Activated T-helper 1 cell treated with Interleukin-2 at 50 U/mL for 16 hours (primary cell): ENCODE measurements around the gene PILRB.
"Not testable (repeated sequence)": the region's sequence is repeated elsewhere in the genome, so short reads cannot be mapped to it uniquely, and the experiment has no call there.

Source experiments
- DNase-seq: peaks from one replicate; pipeline ENCODE4 v3.0.0-alpha.2; 2020; ENCODE audit warnings: low read depth

Gene PILRB

DNA sequence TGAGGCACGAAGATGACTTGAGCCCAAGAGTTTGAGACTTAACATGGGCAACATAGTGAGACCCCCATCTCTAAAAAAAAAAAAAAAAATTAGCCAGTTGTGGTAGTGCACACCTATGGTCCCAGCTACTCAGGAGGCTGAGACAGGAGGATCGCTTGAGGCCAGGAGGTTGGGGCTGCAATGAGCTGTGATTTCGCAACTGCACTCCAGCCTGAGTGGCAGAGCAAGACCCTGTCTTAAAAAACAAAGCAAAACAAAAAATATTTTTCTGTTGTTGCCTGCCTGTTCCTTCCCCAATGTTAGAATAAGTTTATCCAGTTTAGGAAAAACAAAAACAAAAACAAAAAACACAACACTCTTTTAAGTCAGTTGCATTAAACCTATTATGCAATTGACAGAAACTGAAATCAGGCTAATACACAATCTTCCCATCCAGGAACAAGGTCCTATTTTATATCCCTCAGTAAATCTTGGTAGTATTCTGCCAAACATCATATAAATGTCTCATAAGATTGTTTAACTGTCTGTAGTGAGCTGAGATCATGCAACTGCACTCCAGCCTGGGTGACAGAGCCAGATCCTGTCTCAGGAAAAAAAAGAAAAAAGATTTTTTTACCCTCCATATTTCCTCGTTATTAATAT is 20.3 kb downstream of the PILRB start:
- DNase-seq, result no peak

GRCh38 chr7:100380196-100380595 is 22.3 kb downstream of the PILRB start:
- DNase-seq, result no peak

DNA sequence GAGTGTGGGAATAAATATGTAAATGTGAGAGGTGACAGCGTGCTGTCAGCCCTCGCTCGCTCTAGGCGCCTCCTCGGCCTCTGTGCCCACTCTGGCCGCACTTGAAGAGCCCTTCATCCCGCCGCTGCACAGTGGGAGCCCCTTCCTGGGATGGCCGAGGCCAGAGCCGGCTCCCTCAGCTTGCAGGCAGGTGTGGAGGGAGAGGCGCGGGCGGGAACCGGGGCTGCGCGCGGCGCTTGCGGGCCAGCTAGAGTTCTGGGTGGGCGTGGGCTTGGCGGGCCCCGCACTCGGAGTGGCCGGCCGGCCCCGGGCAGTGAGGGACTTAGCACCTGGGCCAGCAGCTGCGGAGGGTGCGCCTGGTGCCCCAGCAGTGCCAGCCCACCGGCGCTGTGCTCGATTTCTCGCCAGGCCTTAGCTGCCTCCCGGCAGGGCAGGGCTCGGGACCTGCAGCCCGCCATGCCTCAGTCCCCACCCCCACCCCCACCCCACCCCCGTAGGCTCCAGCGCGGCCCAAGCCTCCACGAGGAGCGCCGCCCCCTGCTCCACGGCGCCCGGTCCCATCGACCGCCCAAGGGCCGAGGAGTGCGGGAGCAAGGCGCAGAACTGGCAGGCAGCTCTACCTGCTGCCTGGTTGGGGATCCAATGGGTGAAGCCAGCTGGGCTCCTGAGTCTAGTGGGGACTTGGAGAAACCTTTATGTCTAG is 23.8 kb downstream of the PILRB start:
- DNase-seq, result not testable (repeated sequence)

DNA sequence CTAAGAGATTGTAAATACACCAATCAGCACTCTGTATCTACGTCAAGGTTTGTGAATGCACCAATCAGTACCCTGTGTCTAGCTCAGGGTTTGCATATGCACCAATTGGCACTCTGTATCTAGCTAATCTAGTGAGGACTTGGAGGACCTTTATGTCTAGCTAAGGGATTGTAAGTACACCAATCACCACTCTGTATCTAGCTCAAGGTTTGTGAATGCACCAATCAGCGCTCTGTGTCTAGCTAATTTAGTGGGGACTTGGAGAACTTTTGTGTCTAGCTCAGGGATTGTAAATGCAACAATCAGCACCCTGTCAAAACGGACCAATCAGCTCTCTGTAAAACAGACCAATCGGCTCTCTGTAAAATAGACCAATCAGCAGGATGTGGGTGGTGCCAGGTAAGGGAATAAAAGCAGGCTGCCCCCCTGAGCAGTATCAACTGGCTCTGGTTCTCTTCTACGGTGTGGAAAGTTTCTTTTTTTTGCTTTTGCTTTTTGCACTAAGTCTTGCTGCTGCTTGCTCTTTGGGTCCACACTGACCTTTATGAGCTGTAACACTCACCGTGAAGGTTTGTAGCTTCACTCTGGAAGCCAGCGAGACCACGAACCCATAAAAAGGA is 24.4 kb downstream of the PILRB start:
- DNase-seq, result not testable (repeated sequence)

DNA sequence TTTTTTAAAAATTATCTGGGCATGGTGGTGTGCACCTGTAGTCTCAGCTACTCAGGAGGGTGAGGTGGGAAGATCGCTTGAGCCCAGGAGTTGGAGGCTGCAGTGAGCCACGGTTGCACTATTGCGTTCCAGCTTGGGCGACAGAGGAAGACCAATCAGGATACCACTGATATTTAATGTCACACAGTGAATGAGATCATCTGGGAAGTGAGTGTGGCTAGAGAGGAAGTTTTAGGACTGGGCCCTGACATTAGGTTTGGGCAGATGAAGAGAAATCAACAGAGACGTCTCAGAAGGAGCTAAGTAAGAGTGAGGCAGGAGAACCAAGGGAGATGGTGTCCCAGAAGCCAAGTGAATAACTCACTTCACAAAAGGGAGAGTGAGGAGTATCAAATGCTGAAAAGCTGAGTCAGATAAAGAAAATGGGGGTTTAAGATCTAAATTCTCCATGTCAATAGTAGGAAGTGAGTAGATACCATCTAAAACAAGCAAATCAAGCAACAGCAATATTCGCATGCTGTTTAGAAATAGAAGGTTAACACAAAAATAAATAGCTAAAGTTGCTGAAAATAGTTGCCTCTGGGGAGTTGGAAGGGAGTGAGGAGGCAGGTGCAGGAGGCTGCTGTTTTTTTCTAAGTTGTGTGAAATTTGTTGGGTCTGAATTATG is 26.8 kb downstream of the PILRB start:
- no peak for DNase-seq

- no peak for DNase-seq
These were observed 29.0 kb downstream of the PILRB start for GRCh38 chr7:100386940-100387339.

GRCh38 chr7:100387695-100388094 is 29.8 kb downstream of the PILRB start:
- no peak for DNase-seq

- DNase-seq, result no peak
These were observed 31.6 kb downstream of the PILRB start for GRCh38 chr7:100389437-100390088.

- DNase-seq, result no peak
These were observed 32.5 kb downstream of the PILRB start for GRCh38 chr7:100390286-100391009.

DNA sequence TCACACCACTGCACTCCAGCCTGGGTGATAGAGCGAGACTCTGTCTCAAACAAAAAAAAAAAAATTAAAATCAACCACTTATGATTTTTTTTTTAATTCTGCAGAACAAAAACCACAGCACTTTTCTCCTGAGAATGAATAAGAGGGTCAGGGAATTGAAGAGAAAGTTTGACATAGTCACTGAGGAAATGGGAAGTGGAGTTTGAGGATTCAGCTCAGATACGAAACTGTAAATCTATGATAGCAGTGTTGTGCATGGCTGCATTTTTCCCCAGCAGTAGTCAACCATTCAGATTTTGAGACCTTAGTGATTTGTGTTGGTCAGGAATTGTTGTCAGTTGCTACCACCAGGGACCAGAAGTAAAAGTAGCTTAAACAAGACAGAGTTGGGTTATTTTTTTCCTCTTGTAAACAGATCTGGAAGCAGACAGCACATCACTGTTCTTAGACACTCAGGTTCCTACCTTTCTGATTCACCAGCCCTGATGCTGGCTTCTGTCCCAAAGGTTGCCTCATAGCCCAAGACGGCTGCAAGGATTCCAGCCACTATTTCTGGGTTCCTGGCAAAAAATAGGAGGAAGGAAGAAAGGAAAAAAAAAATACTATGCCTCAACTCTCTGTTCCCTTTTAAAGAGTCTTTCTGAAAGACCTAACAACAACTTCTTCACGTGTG is 35.5 kb downstream of the PILRB start:
- DNase-seq, result no peak

DNA sequence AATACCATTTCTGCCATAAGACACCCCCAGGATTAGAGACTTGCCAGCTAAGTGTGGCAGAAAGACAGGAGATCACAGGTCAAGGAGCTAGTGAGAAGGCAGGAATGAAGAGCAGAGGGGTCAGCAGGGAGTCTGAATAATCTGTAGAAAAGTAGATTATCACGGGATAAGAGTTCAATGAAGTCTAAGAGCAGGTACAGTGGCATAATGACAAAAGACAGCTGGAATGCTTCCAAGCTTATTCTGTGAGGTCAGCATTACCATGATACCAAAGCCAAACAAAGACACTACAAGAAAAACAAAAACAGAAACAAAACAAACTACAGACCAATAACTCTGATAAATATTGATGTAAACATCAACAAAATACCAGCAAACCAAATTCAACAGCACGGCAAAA is 36.2 kb downstream of the PILRB start:
- DNase-seq, result no peak

DNA sequence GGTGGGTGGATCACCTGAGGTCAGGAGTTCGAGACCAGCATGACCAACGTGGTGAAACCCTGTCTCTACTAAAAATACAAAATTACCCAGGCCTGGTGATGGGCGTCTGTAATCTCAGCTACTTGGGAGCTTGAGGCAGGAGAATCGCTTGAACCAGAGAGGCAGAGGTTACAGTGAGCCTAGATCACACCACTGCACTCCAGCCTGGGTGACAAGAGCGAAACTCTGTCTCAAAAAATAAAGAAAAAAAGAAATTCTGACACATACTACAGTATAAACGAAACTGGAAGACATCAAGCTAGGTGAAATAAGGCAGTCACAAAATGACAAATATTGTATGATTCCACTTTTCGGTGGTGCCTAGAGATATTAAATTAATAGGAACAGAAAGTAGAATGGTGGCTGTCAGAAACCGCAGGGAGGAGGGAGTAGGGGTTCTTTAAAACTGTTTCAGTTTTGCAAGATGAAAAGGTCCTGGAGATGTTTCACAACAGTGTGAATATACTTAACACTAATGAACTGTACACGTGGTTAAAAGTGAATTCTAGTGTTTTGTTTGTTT is 38.6 kb downstream of the PILRB start:
- no peak for DNase-seq

- no peak for DNase-seq
These were observed 39.6 kb downstream of the PILRB start for GRCh38 chr7:100397315-100398081.

GRCh38 chr7:100398239-100398638 is 40.3 kb downstream of the PILRB start:
- DNase-seq, result no peak

- no peak for DNase-seq
These were observed 42.1 kb downstream of the PILRB start for GRCh38 chr7:100400041-100400440.

GRCh38 chr7:100400656-100401055 is 42.7 kb downstream of the PILRB start:
- no peak for DNase-seq

- no peak for DNase-seq
These were observed 43.9 kb downstream of the PILRB start for GRCh38 chr7:100401811-100402210.

GRCh38 chr7:100402241-100402640 is 44.3 kb downstream of the PILRB start:
- no peak for DNase-seq

DNA sequence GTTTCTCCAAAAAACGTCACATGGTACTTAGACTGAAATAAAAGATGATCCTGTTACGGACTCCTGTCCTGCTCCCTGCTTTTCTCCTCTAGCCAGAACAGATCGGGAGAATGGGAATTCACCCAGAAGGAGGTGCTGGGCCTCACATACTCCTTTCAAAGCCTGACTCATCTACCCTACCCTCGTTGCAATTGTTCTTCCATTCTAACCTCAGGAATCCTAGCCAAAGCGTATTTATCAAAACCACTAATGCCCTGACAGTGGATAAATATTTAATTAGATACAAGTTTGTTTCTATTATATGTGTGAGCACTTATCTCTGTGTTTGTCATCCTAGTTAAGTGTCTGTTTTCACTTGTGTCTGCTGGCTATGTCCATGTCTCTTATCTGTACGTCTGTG is 48.9 kb downstream of the PILRB start:
- DNase-seq, result no peak
